ENCODE measurements around the gene RBM7. TPM values are rescaled to one million over a fixed set of nuclear protein-coding genes. Genes with fewer than 3 reads are reported as not detected.

Gene RBM7
- total RNA-seq, 4 donors from 2014 or later = 11.7 to 19.6 (median 18.8) TPM

- intact Hi-C loops (cut with DNase I; ENCODE audit: low total_unique reads) = no loop called here
- WGBS, 2 donors = 97 to 100% methylated on average over 1 of the region's 1 CpG
- no peak overlapping the region for H3K4me3 ChIP-seq (ENCODE audit: low read depth, poor library complexity, severe bottlenecking)
- TF ChIP-seq CTCF (IDR thresholded peaks at IDR 0.05) = no peak
- no peak for TF ChIP-seq POLR2A (IDR thresholded peaks at IDR 0.05)
- DNase-seq (ENCODE audit: low spot score in 2 of 2) = no peak
Observed at GRCh38 chr11:114442536-114442935, 42.1 kb downstream of the RBM7 start.

- DNase-seq (ENCODE audit: low spot score in 2 of 2) = no peak
- H3K4me3 ChIP-seq (ENCODE audit: low read depth, poor library complexity, severe bottlenecking) = no peak overlapping the region
- intact Hi-C loops (cut with DNase I; ENCODE audit: low total_unique reads) = no loop called here
- TF ChIP-seq CTCF (IDR thresholded peaks at IDR 0.05) = no peak
- 96 to 100% methylated on average over 2 of the region's 2 CpGs for WGBS, 2 donors
Observed at GRCh38 chr11:114447444-114447843, 47.0 kb downstream of the RBM7 start.

GRCh38 chr11:114447892-114448291 is 47.4 kb downstream of the RBM7 start:
- intact Hi-C loops (cut with DNase I; ENCODE audit: low total_unique reads) = no loop called here
- DNase-seq (ENCODE audit: low spot score in 2 of 2) = no peak
- no peak overlapping the region for H3K4me3 ChIP-seq (ENCODE audit: low read depth, poor library complexity, severe bottlenecking)
- TF ChIP-seq POLR2A (IDR thresholded peaks at IDR 0.05) (no peak), CTCF (IDR thresholded peaks at IDR 0.05) (no peak)
- 83 to 89% methylated on average over 3 of the region's 3 CpGs for WGBS, 2 donors

GRCh38 chr11:114448749-114449482 is 48.5 kb downstream of the RBM7 start:
- 62 to 66% methylated on average over 2 of the region's 2 CpGs for WGBS, 2 donors
- TF ChIP-seq CTCF (IDR thresholded peaks at IDR 0.05) (no peak), POLR2A (IDR thresholded peaks at IDR 0.05) (no peak)

GRCh38 chr11:114449845-114450244 is 49.4 kb downstream of the RBM7 start:
- H3K4me3 ChIP-seq (ENCODE audit: low read depth, poor library complexity, severe bottlenecking) = no peak overlapping the region
- intact Hi-C loops (cut with DNase I; ENCODE audit: low total_unique reads) = no loop called here
- DNase-seq (ENCODE audit: low spot score in 2 of 2) = no peak

More at GRCh38 chr11:114448749-114449482, 48.5 kb downstream of the RBM7 start:
- no peak overlapping the region for H3K4me3 ChIP-seq (ENCODE audit: low read depth, poor library complexity, severe bottlenecking)
- intact Hi-C loops (cut with DNase I; ENCODE audit: low total_unique reads) = no loop called here
- DNase-seq (ENCODE audit: low spot score in 2 of 2) = no peak

More at GRCh38 chr11:114449845-114450244, 49.4 kb downstream of the RBM7 start:
- WGBS, 2 donors = 82 to 87% methylated on average over 6 of the region's 6 CpGs
- TF ChIP-seq CTCF (IDR thresholded peaks at IDR 0.05) = no peak

Data from lower leg skin (tissue), 4 donors.